A673 (cell line): ENCODE measurements around the gene SOWAHD. TPM values are rescaled to one million over a fixed set of nuclear protein-coding genes. Genes with fewer than 3 reads are reported as not detected.

ENCODE experiments used
- BruUV-seq: library from RNA; stranded (reverse); fragments of 400-500 nt; replicated peaks from 2 replicates; lab custom pipeline; 2021; lab: Mats Ljungman, UMichigan
- CTCF ChIA-PET: fragments of 300-600 bp; sonication (Branson Sonifier 250); formaldehyde crosslinking; loops from one replicate; lab custom pipeline; 2022; ENCODE audit warnings: antibody characterized with exemption; lab: Charles Lee
- POLR2A ChIA-PET: fragments of 300-600 bp; sonication (Branson Sonifier 250); formaldehyde crosslinking; loops from one replicate; lab custom pipeline; 2022; ENCODE audit warnings: antibody characterized with exemption; ENCODE audit not compliant: low non-redundant PET; lab: Charles Lee
- DNase-seq: peaks from one replicate; pipeline ENCODE4 v3.0.0-alpha.2; 2015; ENCODE audit warnings: low spot score
- H3K27ac ChIP-seq: fragments of 200-600 bp; sonication (generic); 2 replicates; pipeline ENCODE4 v1.5.1; 2016; ENCODE audit warnings: mixed run types, low read depth, mild to moderate bottlenecking, mixed read lengths, antibody characterized with exemption, low read length; ENCODE audit not compliant: poor library complexity, severe bottlenecking
- H3K27me3 ChIP-seq: fragments of 200-600 bp; sonication (generic); replicated peaks from 2 replicates; pipeline ENCODE4 v1.6.1; 2017; ENCODE audit warnings: mixed run types, low read depth, mild to moderate bottlenecking, mixed read lengths, antibody characterized with exemption, low read length; ENCODE audit not compliant: insufficient read depth, poor library complexity
- H3K36me3 ChIP-seq: fragments of 200-600 bp; sonication (generic); 2 replicates; pipeline ENCODE4 v1.6.1; 2016; ENCODE audit warnings: mixed run types, mild to moderate bottlenecking, mixed read lengths, antibody characterized with exemption, low read length; ENCODE audit not compliant: insufficient read depth, poor library complexity, severe bottlenecking
- H3K4me1 ChIP-seq: fragments of 200-600 bp; sonication (generic); 2 replicates; pipeline ENCODE4 v1.6.1; 2017; ENCODE audit warnings: mixed run types, mild to moderate bottlenecking, mixed read lengths, antibody characterized with exemption, low read length; ENCODE audit not compliant: insufficient read depth, poor library complexity, severe bottlenecking
- H3K4me3 ChIP-seq: fragments of 200-600 bp; sonication (generic); 2 replicates; pipeline ENCODE4 v1.5.1; 2016; ENCODE audit warnings: low read depth, mixed run types, mild to moderate bottlenecking, mixed read lengths, low read length; ENCODE audit not compliant: poor library complexity, severe bottlenecking
- H3K9me3 ChIP-seq: fragments of 200-600 bp; sonication (generic); 2 replicates; pipeline ENCODE4 v1.6.1; 2016; ENCODE audit warnings: mixed run types, low read depth, mild to moderate bottlenecking, mixed read lengths, antibody characterized with exemption, low read length; ENCODE audit not compliant: poor library complexity, severe bottlenecking
- EZH2 ChIP-seq: fragments of 200-600 bp; sonication (generic); IDR thresholded peaks from 2 replicates; pipeline ENCODE4 v1.6.1; 2017; ENCODE audit warnings: borderline replicate concordance, low read depth, mild to moderate bottlenecking, mixed read lengths, antibody characterized with exemption, low read length; ENCODE audit not compliant: poor library complexity, severe bottlenecking
- intact Hi-C: fragments of 100-400 bp; cut with micrococcal nuclease; formaldehyde crosslinking; loops from one replicate; pipeline ENCODE4 v1.10.0; 2022; ENCODE audit not compliant: unreplicated experiment
- total RNA-seq: library from RNA; stranded (reverse); gene quantifications from 2 replicates; pipeline ENCODE4 v1.2.3, GENCODE V29; 2021
- TF ChIP-seq, protein P1 (sequence below): fragments of 300-800, 200-600 bp; sonication (generic); conservative IDR thresholded peaks from 2 replicates; pipeline ENCODE4 v1.5.1; 2017; ENCODE audit warnings: low read depth, mild to moderate bottlenecking, antibody characterized with exemption, low read length, moderate library complexity, mixed read lengths

SOWAHD gene
- total RNA-seq, 1 experiment from 2014 or later: not detected

DNA sequence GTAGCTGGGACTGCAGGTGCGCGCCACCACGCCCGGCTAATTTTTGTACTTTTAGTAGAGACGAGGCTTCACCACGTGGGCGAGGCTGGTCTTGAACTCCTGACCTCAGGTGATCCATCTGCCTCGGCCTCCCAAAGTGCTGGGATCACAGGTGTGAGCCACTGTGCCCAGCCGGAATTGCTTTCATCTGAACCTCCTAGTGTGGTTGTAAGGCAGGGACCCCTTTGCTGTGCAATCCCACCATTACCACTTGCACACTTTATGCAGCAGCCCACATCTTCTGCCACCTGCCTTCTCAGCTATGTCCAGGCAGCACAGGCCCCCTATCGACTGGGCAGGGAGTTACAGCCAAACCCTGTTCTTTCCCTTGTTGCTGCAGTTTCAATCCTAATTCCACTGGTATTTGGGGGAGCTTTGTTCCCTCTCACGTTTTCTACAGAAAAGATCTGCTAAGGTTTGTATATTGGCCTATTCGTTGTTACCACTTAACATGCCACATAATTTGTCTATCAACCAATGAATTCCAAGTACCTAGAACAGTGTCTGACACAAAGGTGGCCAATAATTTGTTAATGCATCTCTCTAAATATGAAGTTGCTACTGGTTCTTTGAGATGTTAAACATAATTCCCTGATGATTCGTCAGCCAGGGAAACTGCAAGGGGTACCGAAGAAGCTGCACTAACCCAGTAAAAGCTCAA is 26.5 kb downstream of the SOWAHD start:
- Histone ChIP-seq H3K36me3 (peaks cover 62% of the 10 kb centered on the region), H3K27me3 (no peaks in the 10 kb centered on the region), H3K4me3 (no peak overlapping the region), H3K27ac (no peak overlapping the region), H3K4me1 (no peaks in the 10 kb centered on the region), H3K9me3 (no peaks in the 10 kb centered on the region)
- DNase-seq: peak; percentile 57
- ChIA-PET POLR2A (interaction anchor here (0.5 to 0.7 kb wide), 2 partner anchors 9 to 79 kb away, joined by 3 to 7 read pairs; no protein-coding TSS in a partner anchor), CTCF (no interaction called here)
- no TSS peak for BruUV-seq
- no peak for TF ChIP-seq EZH2
- TF ChIP-seq, protein P1, sequence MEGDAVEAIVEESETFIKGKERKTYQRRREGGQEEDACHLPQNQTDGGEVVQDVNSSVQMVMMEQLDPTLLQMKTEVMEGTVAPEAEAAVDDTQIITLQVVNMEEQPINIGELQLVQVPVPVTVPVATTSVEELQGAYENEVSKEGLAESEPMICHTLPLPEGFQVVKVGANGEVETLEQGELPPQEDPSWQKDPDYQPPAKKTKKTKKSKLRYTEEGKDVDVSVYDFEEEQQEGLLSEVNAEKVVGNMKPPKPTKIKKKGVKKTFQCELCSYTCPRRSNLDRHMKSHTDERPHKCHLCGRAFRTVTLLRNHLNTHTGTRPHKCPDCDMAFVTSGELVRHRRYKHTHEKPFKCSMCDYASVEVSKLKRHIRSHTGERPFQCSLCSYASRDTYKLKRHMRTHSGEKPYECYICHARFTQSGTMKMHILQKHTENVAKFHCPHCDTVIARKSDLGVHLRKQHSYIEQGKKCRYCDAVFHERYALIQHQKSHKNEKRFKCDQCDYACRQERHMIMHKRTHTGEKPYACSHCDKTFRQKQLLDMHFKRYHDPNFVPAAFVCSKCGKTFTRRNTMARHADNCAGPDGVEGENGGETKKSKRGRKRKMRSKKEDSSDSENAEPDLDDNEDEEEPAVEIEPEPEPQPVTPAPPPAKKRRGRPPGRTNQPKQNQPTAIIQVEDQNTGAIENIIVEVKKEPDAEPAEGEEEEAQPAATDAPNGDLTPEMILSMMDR: peak; percentile 62
- intact Hi-C loops: no loop called here

DNA sequence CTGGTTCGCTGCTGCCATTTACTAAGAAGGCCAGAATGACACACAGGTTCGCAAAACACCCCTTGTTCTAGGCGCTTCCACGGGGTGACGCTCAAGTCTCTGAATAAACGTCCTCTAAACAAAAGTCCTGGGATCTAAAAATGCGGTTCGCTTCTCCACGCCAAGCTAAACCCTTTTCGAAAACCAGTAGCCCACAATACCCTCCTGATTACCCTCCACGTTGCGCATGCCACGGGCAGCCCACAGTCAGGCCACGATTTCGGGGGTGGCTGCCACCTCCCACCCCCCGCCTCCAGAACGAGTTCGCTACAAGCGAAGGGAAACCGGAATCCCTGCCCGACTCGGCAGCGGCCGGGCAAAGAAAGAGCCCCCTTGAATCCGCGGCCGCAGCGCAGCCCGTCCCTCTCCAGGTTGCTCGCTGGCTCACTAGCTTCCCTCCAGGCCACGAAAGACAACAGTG is 32.6 kb downstream of the SOWAHD start:
- intact Hi-C loops: loop anchor here (5.0 kb wide), 1 partner anchor 81 kb away; the partner anchor contains the start of genes NDUFA1 and RNF113A
- no peak for TF ChIP-seq EZH2
- TF ChIP-seq, protein P1: 0 out of 2 replicates have a peak, but pooled peaks have one; percentile 11
- POLR2A ChIA-PET: interaction anchor here (0.5 to 1.0 kb wide), 4 partner anchors 75 to 770 kb away, joined by 3 to 7 read pairs (median 6); partner anchors contain the start of genes NDUFA1 and RNF113A
- BruUV-seq: no TSS peak
- no peaks in the 10 kb centered on the region for H3K9me3 ChIP-seq
- peak overlapping the region; percentile 68 for H3K4me3 ChIP-seq
- DNase-seq: peak; percentile 36
- CTCF ChIA-PET: interaction anchor here (0.7 kb wide), 1 partner anchor 33 kb away, joined by 8 read pairs; the partner anchor contains the start of gene SOWAHD
- no peaks in the 10 kb centered on the region for H3K4me1 ChIP-seq
- H3K36me3 ChIP-seq: peaks cover 36% of the 10 kb centered on the region
- H3K27me3 ChIP-seq: no peaks in the 10 kb centered on the region
- peak overlapping the region; percentile 90 for H3K27ac ChIP-seq

DNA sequence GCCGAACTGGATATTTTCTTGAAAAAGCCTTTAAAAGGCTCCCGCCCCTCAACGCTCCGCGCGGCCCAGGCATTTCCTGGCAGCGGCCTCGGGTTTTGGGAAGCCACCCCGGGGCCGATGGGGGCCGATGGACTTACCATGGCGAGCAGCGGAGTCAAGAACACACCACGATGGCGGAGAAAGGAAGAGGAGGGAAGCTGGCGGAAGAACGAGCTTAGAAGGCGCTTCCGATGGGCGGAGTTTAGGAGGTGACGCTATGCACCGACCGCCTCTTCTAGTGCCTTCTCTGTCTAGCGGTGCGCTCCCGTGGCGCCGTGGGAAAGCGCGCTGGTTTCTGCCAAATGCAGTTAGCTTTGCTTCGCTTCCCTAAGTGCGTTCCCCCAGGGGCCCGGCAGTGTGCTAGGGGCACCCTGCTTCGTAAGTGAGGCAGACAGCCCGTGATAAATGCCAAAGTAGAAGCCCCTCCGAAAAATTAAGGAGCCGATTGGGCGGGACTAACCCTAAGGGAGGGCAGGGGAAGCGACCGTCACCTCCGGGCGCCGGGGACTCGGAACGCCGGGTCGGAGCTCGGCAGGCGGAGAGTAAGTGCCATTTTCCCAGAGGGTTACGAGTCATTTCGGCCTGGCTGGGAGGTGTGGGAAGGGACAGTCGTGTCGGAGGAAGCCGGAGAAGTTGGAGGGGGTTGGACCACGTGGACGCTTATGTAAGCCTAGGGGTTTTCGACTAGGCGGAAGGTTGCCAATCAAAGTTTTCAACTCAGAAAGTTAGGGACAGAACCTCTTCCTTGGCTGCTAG is 33.2 kb downstream of the SOWAHD start, which contains the start of gene RPL39:
RPL39 (minus strand) TSS at position 194 of the 795 bp plus-strand sequence; CDS start at position 140, 54 bp downstream.
- no peaks in the 10 kb centered on the region for H3K9me3 ChIP-seq
- TF ChIP-seq, protein P1: no peak
- TF ChIP-seq EZH2: no peak
- peak within 1 kb of the TSS; percentile 90 for H3K27ac ChIP-seq
- peak; percentile 93 for DNase-seq
- ChIA-PET POLR2A (interaction anchor here (0.5 to 1.0 kb wide), 5 partner anchors 74 to 770 kb away, joined by 3 to 7 read pairs (median 4); partner anchors contain the start of genes NDUFA1 and RNF113A), CTCF (interaction anchor here (0.7 kb wide), 1 partner anchor 33 kb away, joined by 8 read pairs; the partner anchor contains the start of gene SOWAHD)
- no peaks in the 10 kb centered on the region for H3K27me3 ChIP-seq
- peaks cover 31% of the 10 kb centered on the region for H3K36me3 ChIP-seq
- H3K4me1 ChIP-seq: no peaks in the 10 kb centered on the region
- intact Hi-C loops: loop anchor here (5.0 kb wide), 1 partner anchor 81 kb away; the partner anchor contains the start of genes NDUFA1 and RNF113A
- peak within 1 kb of the TSS; percentile 68 for H3K4me3 ChIP-seq
- TSS peak; percentile 91 for BruUV-seq
